HG02938 (cell line): Measurements from ENCODE around the gene IYD.

Experiments
- ATAC-seq: cut with Tn5 transposase; IDR thresholded peaks from one replicate; pipeline ENCODE4 v1.9.1; 2021; ENCODE audit warnings: mild to moderate bottlenecking, moderate library complexity; ENCODE audit not compliant: unreplicated experiment

IYD gene, protein sequence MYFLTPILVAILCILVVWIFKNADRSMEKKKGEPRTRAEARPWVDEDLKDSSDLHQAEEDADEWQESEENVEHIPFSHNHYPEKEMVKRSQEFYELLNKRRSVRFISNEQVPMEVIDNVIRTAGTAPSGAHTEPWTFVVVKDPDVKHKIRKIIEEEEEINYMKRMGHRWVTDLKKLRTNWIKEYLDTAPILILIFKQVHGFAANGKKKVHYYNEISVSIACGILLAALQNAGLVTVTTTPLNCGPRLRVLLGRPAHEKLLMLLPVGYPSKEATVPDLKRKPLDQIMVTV

GRCh38 chr6:150368762-150369161 is at the start of gene IYD:
TSS of gene IYD (plus strand) at chr6:150369012. CDS start at chr6:150369032, 20 bp downstream.
- ATAC-seq, result no peak

- no peak for ATAC-seq
Measured at GRCh38 chr6:150319924-150320323, 48.9 kb upstream of the IYD start.

- no peak for ATAC-seq
Measured at GRCh38 chr6:150320442-150320841, 48.4 kb upstream of the IYD start.

- no peak for ATAC-seq
Measured at GRCh38 chr6:150322466-150322871, 46.3 kb upstream of the IYD start.

DNA sequence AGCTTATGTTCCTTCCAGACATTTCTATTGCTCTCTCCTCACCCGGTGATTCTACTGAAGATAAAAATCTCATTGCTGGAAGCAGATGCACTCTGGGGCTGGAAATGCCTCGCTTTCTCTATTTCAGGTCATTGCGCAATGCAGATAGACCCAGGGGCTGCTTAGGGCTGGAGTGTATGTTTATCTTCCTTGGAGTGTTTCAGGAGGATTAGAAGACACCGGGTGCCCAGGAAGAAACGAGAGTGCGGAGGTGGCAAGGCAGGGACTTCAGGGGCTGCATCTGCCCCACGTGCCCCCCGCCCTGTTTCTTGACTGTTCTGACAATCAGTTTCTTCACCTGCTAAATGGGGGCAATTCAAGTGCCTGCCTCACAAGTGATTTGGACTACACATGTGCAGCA is 45.6 kb upstream of the IYD start:
- ATAC-seq, result no peak

DNA sequence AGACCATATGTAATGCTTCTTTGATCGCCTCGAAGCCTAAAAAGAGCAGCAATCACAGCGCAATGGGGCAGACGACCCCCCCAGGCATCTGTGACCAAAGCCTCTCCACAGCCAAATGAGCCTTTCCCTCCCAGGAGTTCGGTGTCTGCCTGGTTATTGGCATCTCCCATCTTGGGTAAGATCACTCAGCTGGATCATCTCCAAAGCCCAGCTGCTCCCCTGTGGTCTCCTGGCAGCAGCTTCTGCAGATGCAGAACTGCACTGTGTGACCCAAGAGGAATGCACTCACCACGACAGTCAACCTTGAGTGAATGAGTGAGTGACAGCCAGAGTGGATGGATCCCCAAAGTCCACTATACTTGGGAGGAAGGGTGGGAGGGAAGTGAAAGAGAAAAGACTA is 44.8 kb upstream of the IYD start:
- no peak for ATAC-seq

- no peak for ATAC-seq
Measured at GRCh38 chr6:150325066-150325772, 43.6 kb upstream of the IYD start.

GRCh38 chr6:150327117-150327774 is 41.6 kb upstream of the IYD start:
- ATAC-seq, result no peak

DNA sequence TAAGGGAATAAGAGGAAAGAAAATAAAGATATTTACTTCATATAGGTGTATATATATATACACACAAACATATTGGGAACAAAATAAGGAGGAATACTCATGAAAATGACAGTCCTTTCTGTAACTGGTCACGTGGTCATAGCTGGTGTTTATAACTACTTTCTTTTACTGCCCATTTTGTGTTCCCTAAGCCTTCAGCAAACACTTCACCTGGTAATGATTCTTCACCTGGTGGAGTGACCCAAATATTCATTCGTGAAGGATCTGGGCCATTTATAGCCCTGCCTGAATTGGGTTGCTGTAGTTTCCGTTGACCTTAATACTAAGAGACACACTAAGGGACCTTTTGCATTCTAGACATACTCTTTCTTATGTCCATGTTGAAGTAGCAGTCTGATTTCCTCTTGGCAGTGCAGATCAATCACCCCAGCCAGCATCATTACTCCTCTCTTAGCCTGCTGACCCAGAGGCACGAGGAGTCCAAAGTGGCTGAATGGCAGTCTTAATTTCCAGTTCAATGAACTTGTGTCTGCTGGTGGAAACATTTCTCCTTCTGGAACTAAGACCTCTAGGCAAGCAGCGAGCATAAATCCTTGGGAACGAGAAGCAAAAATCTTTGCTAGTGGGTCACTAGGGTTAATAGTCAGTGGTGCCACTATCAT is 39.9 kb upstream of the IYD start:
- ATAC-seq, result no peak

DNA sequence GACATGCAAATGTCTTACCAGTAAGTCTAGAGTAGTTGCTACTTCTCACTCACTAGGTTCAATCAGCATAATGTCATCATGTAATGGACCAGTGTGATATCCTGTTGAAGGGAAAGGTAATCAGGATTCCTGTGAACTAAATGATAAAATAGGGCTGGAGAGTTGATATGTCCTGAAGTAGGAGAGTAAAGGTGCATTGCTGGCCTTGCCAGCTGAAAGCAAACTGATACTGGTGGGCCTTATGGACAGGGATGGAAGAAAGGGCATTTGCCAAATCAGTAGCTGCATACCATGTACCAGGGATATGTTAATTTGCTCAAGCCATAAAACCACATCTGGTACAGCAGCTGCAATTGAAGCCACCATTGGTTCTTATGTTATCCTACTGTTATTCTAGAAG is 37.5 kb upstream of the IYD start:
- no peak for ATAC-seq

DNA sequence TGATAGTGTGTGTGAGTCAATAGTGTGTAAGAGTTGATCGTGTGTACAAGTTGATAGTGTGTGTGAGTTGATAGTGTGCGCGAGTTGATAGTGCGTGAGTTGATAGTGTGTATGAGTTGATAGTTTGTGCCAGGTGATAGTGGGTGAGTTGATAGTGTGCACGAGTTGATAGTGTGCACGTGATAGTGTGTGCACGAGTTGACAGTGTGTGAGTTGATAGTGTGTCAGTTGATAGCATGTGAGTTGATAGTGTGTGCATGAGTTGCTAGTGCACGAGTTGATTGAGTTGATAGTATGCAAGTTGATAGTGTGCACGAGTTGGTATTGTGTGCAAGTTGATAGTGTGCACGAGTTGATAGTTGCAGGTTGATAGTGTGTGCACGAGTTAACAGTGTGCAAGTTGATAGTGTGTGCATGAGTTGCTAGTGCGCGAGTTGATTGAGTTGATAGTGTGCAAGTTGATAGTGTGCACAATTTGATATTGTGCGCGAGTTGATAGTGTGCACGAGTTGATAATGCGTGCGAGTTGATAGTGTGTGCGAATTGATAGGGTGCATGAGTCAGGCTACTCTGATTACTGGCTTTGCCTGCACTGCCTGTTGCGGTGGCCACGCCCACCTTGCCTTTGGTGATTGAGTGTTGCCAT is 35.8 kb upstream of the IYD start:
- ATAC-seq, result no peak

GRCh38 chr6:150333585-150333941 is 35.2 kb upstream of the IYD start:
- no peak for ATAC-seq

DNA sequence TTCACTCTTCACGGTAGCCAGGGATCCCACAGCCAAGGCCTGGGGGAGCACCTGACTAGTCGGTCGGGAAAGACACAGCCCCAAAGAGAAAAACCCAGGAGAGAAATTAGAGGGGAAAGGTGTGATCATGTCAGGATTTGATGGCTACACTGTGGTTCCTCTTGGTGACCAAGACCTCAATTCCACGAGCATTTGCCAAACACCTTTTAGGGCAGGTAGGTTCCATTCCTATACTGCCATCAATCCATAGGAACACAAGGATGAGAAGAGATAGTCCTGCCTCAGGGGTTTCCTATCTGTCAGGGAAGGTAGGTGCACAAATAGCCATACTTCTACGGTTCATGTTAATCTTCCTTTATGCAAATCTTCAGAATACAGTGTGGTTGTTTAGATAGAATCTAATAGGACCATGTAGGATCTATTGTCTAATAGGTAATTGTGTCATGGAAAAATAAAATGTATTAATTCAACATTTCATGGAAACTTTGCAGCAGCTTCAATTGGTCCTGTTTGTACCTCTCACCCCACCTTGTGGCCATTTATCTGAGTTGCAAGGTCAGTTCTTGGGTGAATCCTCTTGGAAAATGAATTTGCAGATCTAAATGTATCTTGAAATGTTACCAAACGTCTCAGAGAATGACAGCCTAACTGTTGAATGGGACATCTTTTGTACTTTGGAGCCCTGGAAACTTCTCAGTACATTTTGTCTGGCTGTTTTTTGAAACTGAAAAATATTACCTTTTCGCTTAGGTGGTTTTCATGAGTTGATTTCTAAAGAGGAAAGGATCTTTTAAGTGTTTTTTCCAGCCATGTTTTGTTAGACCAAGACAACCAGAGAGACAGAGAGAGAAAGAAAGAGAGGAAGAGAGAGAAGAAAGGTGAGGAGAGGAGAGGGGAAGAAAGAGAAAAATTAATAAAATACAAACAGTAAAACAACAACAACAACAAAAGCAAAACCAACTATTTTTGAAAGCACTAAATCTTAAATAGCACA is 33.7 kb upstream of the IYD start:
- ATAC-seq, result no peak

- no peak for ATAC-seq
Measured at GRCh38 chr6:150336299-150336698, 32.5 kb upstream of the IYD start.

DNA sequence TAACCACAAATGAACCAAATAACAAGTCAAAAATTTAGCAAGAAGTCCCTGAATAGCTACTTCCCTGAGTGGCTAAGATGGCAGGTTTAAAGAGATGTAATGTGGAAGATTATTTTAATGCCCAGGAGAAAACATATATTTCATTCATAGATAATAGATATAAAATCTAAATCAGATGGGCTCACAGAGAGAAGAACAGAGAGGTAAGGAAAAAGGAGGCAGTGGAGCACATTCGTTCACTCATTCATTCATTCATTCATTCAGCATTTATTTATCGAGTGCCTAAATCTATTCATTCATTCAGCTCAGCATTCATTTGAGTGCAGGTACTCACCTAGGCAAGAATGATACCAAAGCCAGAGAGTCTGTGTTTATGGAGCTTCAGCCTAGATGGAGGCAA is 32.1 kb upstream of the IYD start:
- no peak for ATAC-seq

GRCh38 chr6:150342126-150342525 is 26.7 kb upstream of the IYD start:
- ATAC-seq, result no peak

GRCh38 chr6:150343434-150343833 is 25.4 kb upstream of the IYD start:
- no peak for ATAC-seq

GRCh38 chr6:150345781-150346180 is 23.0 kb upstream of the IYD start:
- no peak for ATAC-seq

GRCh38 chr6:150346346-150346745 is 22.5 kb upstream of the IYD start:
- ATAC-seq, result no peak

GRCh38 chr6:150347845-150348244 is 21.0 kb upstream of the IYD start:
- no peak for ATAC-seq
